A549 (cell line): ENCODE data around the gene DCTN3. TPM values are rescaled to one million over a fixed set of nuclear protein-coding genes. Genes with fewer than 3 reads are reported as not detected.

ENCODE experiments used
- ATAC-seq, 2 experiments: fragments of 200-7000 bp in 1 of 2; fragments of >200 bp in 1 of 2; cut with Nextera tagmentation in 1 of 2; cut with Tn5 transposase in 1 of 2; 3 replicates each; pipeline versions ENCODE4 v1.8.0 to v1.9.1; 2018 to 2020; ENCODE audit warnings: mild to moderate bottlenecking in 1 of 2, moderate library complexity in 1 of 2
- CTCF ChIA-PET: fragments of 300-600 bp; sonication (Branson Sonifier 250); formaldehyde crosslinking; extraction: SDS; loops from one replicate; lab custom pipeline; 2021; ENCODE audit warnings: antibody characterized with exemption, inconsistent platforms; lab: Yijun Ruan, JAX
- POLR2A ChIA-PET: fragments of 350-600 bp; formaldehyde crosslinking; extraction: SDS; loops from one replicate; lab custom pipeline; 2021; ENCODE audit warnings: antibody characterized with exemption, inconsistent platforms; lab: Yijun Ruan, JAX
- DNase-seq, 2 experiments: peaks; one replicate each; pipeline versions ENCODE4 v3.0.0 to v3.0.0-alpha.2; 2011 to 2016; ENCODE audit warnings: low read depth in 1 of 2, low spot score in 1 of 2
- FAIRE-seq: peaks from 2 replicates; lab custom pipeline; 2011; peaks lifted over from hg19 to GRCh38; lab: Jason Lieb, UNC
- H3K27ac ChIP-seq, 2 experiments: fragments of >200 bp; sonication (Bioruptor Twin); formaldehyde crosslinking; 3 replicates each; pipeline ENCODE4 v1.5.1; 2016 to 2017
- H3K4me1 ChIP-seq: fragments of >200 bp; sonication (Bioruptor Twin); formaldehyde crosslinking; 3 replicates; pipeline ENCODE4 v1.6.1; 2016
- H3K4me2 ChIP-seq: fragments of >200 bp; sonication (Bioruptor Twin); formaldehyde crosslinking; 3 replicates; pipeline ENCODE4 v1.6.1; 2016
- H3K4me3 ChIP-seq: fragments of >200 bp; sonication (Bioruptor Twin); formaldehyde crosslinking; 3 replicates; pipeline ENCODE4 v1.5.1; 2016
- H3K9me3 ChIP-seq: fragments of >200 bp; sonication (Bioruptor Twin); formaldehyde crosslinking; 3 replicates; pipeline ENCODE4 v1.6.1; 2016
- CEBPB ChIP-seq, 2 experiments: fragments of >200 bp in 1 of 2; sonication (Bioruptor Twin) in 1 of 2; formaldehyde crosslinking in 1 of 2; IDR thresholded peaks; 2 replicates each; pipeline ENCODE4 v1.6.1; 2012 to 2016
- EP300 ChIP-seq, 2 experiments: fragments of >200 bp; sonication (Bioruptor Twin); formaldehyde crosslinking; IDR thresholded peaks; 2 replicates in 1 of 2; 3 replicates in 1 of 2; pipeline ENCODE4 v1.6.1; 2016 to 2017
- ESRRA ChIP-seq: fragments of 150-350 bp; IDR thresholded peaks from 2 replicates; pipeline ENCODE4 v1.6.1; 2014; ENCODE audit warnings: mild to moderate bottlenecking, low read length, borderline replicate concordance
- GATA3 ChIP-seq: IDR thresholded peaks from 2 replicates; pipeline ENCODE4 v1.6.1; 2012; ENCODE audit warnings: borderline replicate concordance
- JUNB ChIP-seq: fragments of >200 bp; sonication (Bioruptor Twin); formaldehyde crosslinking; IDR thresholded peaks from 2 replicates; pipeline ENCODE4 v1.6.1; 2016
- MYC ChIP-seq: IDR thresholded peaks from 2 replicates; pipeline ENCODE4 v1.6.1; 2012; ENCODE audit warnings: mild to moderate bottlenecking, inconsistent platforms, low read length, improper control_type of control experiment, borderline replicate concordance
- POLR2AphosphoS2 ChIP-seq: conservative IDR thresholded peaks from 2 replicates; pipeline ENCODE4 v1.6.1; 2012; ENCODE audit warnings: low read length, improper control_type of control experiment, inconsistent platforms
- RAD21 ChIP-seq, 2 experiments: fragments of >200 bp in 1 of 2; sonication (Bioruptor Twin) in 1 of 2; formaldehyde crosslinking in 1 of 2; IDR thresholded peaks in 1 of 2; conservative IDR thresholded peaks in 1 of 2; 2 replicates in 1 of 2; 3 replicates in 1 of 2; pipeline ENCODE4 v1.6.1; 2012 to 2018; ENCODE audit warnings: inconsistent platforms in 1 of 2
- SMC3 ChIP-seq: fragments of >200 bp; sonication (Bioruptor Twin); formaldehyde crosslinking; IDR thresholded peaks from 3 replicates; pipeline ENCODE4 v1.6.1; 2018; ENCODE audit warnings: inconsistent platforms
- ZSCAN20 ChIP-seq: fragments of 250-450 bp; sonication (Bioruptor Pico); IDR thresholded peaks from 2 replicates; pipeline ENCODE4 v1.8.0; 2022; ENCODE audit warnings: mild to moderate bottlenecking, moderate library complexity
- WGBS: methylation state at CpG from one replicate; pipeline ENCODE4 v1.1.6; 2017; ENCODE audit errors: missing lambda C conversion rate; 5-methylcytosine and 5-hydroxymethylcytosine counted together
- polyA plus RNA-seq, 4 experiments: library from polyadenylated mRNA; depleted of rRNA in 3 of 4; stranded (reverse); fragments of >200 nt; fragmentation: RNase III in 1 of 4; extraction: RNeasy Plus Mini Kit Qiagen cat#74134 plus additional on column Dnase treatment in 1 of 4; gene quantifications; 2 replicates in 3 of 4; 3 replicates in 1 of 4; pipeline ENCODE4 v1.2.3, GENCODE V29; 2011 to 2017
- TF ChIP-seq, protein P1 (sequence below): fragments of 200-600 bp; sonication (generic); IDR thresholded peaks from 2 replicates; pipeline ENCODE4 v1.6.1; 2016; ENCODE audit warnings: antibody characterized with exemption, mild to moderate bottlenecking, moderate library complexity
- TF ChIP-seq, protein P2 (sequence below): fragments of 250-450 bp; sonication (Bioruptor Pico); IDR thresholded peaks from 2 replicates; pipeline ENCODE4 v1.5.0; 2020; ENCODE audit warnings: low read depth, mild to moderate bottlenecking, moderate library complexity
- TF ChIP-seq, protein P3 (sequence below): fragments of >200 bp; sonication (Bioruptor Twin); formaldehyde crosslinking; IDR thresholded peaks from 2 replicates; pipeline ENCODE4 v1.6.1; 2016
- TF ChIP-seq, protein P4 (sequence below): fragments of >200 bp; sonication (Bioruptor Twin); formaldehyde crosslinking; IDR thresholded peaks from 3 replicates; pipeline ENCODE4 v1.5.1; 2016

The DCTN3 gene
- polyA plus RNA-seq, 2 of the 4 experiments (the other 2 are of a cell fraction), result 74.3 to 92.9 TPM

DNA sequence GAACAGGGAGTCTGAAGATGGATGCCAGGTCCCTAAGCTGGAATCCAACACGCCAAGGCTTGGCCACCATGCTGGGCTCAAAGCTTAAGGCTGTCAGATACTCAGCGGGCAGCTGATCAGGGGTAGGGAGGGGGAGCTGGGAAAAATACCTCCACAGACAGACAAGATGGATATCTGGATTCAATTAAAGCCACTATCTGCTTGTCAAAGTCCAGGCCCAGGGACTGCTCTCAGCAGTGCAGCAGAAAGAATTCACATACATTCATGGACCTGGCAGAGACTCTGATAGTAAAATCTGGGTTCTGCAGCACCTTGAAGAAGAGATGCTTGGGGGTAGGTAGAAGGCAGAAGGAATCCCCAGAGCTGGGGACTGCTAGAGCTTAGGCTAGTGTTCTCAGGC lies 5.2 kb downstream of the DCTN3 start:
- Histone ChIP-seq H3K27ac (no peak overlapping the region), H3K4me3 (no peak overlapping the region), H3K4me1 (peaks cover 19% of the 10 kb centered on the region; the same call in 2 of the 3 replicates), H3K4me2 (no peak overlapping the region), H3K9me3 (no peaks in the 10 kb centered on the region)
- FAIRE-seq (no peak), DNase-seq (no peak), ATAC-seq (no peak)
- 76% methylated on average over 2 of the region's 2 CpGs for WGBS
- POLR2A ChIA-PET, result no interaction called here
- TF ChIP-seq, protein P1, sequence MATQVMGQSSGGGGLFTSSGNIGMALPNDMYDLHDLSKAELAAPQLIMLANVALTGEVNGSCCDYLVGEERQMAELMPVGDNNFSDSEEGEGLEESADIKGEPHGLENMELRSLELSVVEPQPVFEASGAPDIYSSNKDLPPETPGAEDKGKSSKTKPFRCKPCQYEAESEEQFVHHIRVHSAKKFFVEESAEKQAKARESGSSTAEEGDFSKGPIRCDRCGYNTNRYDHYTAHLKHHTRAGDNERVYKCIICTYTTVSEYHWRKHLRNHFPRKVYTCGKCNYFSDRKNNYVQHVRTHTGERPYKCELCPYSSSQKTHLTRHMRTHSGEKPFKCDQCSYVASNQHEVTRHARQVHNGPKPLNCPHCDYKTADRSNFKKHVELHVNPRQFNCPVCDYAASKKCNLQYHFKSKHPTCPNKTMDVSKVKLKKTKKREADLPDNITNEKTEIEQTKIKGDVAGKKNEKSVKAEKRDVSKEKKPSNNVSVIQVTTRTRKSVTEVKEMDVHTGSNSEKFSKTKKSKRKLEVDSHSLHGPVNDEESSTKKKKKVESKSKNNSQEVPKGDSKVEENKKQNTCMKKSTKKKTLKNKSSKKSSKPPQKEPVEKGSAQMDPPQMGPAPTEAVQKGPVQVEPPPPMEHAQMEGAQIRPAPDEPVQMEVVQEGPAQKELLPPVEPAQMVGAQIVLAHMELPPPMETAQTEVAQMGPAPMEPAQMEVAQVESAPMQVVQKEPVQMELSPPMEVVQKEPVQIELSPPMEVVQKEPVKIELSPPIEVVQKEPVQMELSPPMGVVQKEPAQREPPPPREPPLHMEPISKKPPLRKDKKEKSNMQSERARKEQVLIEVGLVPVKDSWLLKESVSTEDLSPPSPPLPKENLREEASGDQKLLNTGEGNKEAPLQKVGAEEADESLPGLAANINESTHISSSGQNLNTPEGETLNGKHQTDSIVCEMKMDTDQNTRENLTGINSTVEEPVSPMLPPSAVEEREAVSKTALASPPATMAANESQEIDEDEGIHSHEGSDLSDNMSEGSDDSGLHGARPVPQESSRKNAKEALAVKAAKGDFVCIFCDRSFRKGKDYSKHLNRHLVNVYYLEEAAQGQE, result no peak
- TF ChIP-seq CEBPB (IDR thresholded peaks at IDR 0.05) (no peak), ZSCAN20 (CRISPR knock-in tag) (no peak), MYC (no peak), EP300 (IDR thresholded peaks at IDR 0.05) (no peak), RAD21 (conservative IDR thresholded peaks at IDR 0.05 in 1 of 2, IDR thresholded peaks at IDR 0.05 in 1 of 2) (no peak), ESRRA (no peak), POLR2AphosphoS2 (no peak), JUNB (no peak)
- TF ChIP-seq, protein P2, sequence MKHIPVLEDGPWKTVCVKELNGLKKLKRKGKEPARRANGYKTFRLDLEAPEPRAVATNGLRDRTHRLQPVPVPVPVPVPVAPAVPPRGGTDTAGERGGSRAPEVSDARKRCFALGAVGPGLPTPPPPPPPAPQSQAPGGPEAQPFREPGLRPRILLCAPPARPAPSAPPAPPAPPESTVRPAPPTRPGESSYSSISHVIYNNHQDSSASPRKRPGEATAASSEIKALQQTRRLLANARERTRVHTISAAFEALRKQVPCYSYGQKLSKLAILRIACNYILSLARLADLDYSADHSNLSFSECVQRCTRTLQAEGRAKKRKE, result no peak
- TF ChIP-seq, protein P3, sequence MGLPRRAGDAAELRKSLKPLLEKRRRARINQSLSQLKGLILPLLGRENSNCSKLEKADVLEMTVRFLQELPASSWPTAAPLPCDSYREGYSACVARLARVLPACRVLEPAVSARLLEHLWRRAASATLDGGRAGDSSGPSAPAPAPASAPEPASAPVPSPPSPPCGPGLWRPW, result no peak
- CTCF ChIA-PET, result interaction anchor here (0.6 to 17.0 kb wide), 11 partner anchors 10 to 738 kb away, joined by 3 to 429 read pairs (median 5); partner anchors contain the start of genes ARID3C, GALT and SIGMAR1

DNA sequence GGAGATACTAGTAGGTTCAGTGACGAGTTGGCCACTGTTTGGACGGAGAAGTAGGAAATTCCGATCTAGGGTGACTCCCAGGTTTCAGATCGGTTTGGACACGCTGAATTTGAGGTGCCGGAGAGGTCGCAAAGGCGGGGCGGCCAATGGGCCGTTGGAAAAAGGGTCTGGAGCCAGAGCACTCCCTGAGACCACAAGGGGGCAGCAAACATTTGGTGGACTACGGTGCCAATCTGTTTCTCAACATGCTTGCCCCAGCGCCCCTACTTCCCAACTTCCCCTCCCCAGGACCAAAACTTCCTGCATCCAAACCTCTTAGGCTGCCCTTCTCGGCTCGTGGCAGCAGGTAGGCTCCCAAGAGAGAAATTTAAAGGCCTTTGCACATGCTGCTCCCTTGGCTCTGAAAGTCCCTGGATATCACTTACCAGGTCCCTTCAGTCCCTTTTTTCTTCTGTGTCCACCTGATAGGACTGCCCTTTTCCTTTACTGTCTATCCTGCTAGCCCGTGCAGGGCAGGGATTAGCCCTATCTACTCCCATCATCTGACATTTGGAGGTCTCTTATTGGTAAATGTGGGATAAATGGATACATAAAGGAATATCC lies 7.4 kb downstream of the DCTN3 start:
- CTCF ChIA-PET, result interaction anchor here (0.6 to 17.0 kb wide), 21 partner anchors 9 to 209 kb away, joined by 3 to 429 read pairs (median 5); partner anchors contain the start of genes ARID3C, GALT and SIGMAR1
- POLR2A ChIA-PET, result interaction anchor here (0.6 to 1.1 kb wide), 4 partner anchors 21 to 232 kb away, joined by 3 to 4 read pairs (median 3); partner anchors contain the start of gene SIGMAR1
- TF ChIP-seq SMC3 (peak; percentile 77), GATA3 (no peak), RAD21 (conservative IDR thresholded peaks at IDR 0.05 in 1 of 2, IDR thresholded peaks at IDR 0.05 in 1 of 2) (peak; percentile 54 to 58), CEBPB (IDR thresholded peaks at IDR 0.05) (peak in 1 of 2 experiments; percentile 58; a peak in 2 of 4 replicates), ESRRA (no peak)
- TF ChIP-seq, protein P4, sequence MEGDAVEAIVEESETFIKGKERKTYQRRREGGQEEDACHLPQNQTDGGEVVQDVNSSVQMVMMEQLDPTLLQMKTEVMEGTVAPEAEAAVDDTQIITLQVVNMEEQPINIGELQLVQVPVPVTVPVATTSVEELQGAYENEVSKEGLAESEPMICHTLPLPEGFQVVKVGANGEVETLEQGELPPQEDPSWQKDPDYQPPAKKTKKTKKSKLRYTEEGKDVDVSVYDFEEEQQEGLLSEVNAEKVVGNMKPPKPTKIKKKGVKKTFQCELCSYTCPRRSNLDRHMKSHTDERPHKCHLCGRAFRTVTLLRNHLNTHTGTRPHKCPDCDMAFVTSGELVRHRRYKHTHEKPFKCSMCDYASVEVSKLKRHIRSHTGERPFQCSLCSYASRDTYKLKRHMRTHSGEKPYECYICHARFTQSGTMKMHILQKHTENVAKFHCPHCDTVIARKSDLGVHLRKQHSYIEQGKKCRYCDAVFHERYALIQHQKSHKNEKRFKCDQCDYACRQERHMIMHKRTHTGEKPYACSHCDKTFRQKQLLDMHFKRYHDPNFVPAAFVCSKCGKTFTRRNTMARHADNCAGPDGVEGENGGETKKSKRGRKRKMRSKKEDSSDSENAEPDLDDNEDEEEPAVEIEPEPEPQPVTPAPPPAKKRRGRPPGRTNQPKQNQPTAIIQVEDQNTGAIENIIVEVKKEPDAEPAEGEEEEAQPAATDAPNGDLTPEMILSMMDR, result peak; percentile 82

More for the DNA sequence above, 7.4 kb downstream of the DCTN3 start:
- Histone ChIP-seq H3K4me1 (peaks cover 13% of the 10 kb centered on the region; the same call in 1 of the 3 replicates), H3K27ac (peak overlapping the region; percentile 91 to 94), H3K9me3 (no peaks in the 10 kb centered on the region), H3K4me3 (peak overlapping the region; percentile 75), H3K4me2 (peak overlapping the region; percentile 96)
- under 1% methylated on average over 15 of the region's 15 CpGs for WGBS
- FAIRE-seq (no peak), DNase-seq (peak; percentile 80 to 86), ATAC-seq (peak; percentile 80 to 88)
